GM12892 (cell line): ENCODE data around the gene ZFR.

Source experiments
- POLR2A ChIP-seq: IDR thresholded peaks from 2 replicates; pipeline ENCODE4 v1.6.1; 2011; ENCODE audit warnings: low read depth, low read length, control low read depth
- POLR2AphosphoS5 ChIP-seq: IDR thresholded peaks from 2 replicates; pipeline ENCODE4 v1.6.1; 2011; ENCODE audit warnings: low read depth, low read length, control low read depth

GRCh38 chr5:32320576-32320975 lies 124.0 kb downstream of the ZFR start:
- TF ChIP-seq POLR2AphosphoS5 (no peak), POLR2A (no peak)
